HG02970 (cell line): ENCODE data around the gene RRAS2.

Experiments used
- ATAC-seq: cut with Tn5 transposase; IDR thresholded peaks from one replicate; pipeline ENCODE4 v1.9.1; 2021; ENCODE audit warnings: mild to moderate bottlenecking, moderate library complexity, moderate number of reproducible peaks; ENCODE audit not compliant: unreplicated experiment, low FRiP score

Gene RRAS2

DNA sequence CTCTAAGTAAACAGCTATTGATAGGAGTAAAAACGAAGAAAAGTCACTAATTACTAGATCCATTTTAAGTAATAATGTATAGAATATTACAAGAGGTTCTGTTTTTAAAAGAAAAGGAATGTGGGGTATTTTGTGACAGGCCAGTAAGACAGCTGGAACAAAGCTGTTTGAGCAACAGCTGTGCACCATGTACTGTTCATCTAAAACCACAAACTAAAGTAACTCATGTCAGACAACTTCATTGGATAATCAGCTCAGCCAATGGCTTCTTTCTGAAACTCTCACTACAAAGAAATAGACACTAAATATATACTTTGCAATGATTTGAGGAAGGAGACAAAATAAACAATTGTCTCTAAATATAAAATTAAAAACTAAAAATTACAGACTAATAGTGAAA is 16.1 kb downstream of the RRAS2 start:
- no peak for ATAC-seq

DNA sequence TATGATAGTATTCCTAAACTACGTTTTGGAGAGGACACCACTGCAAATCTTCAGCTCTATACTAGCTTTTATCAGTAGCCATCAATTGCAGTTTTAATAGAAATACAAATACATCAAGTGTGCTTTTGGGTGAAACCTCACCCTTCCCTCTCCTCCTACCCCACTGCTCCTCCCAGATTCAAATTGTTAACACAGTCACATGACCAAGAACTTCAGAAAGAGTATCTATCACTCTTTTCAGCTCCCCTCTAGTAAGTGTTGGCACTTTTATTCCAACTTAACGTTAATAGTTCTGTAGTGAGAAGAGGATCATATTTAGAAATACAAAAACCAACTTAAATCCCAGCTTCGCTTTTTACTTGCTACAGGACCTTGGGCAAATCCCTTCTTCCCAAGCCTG is 17.0 kb downstream of the RRAS2 start:
- no peak for ATAC-seq

DNA sequence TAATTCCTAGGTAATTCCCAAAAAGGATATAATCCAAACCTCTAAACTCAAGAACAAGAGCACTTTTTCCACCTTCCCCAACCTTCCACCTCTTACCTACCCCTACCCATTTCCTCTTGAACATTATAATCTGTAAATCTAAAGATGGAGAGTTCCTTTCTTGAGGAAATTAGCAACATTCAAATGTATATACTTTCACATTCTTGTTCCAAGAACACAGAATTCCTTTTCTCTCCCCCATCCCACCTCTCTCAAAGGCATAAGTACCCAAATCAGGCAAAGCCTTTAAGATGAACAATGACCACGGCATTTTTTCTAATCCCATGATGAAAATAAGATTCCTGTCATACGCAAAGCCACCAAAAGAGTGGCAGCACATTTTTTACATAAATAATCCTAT is 18.3 kb downstream of the RRAS2 start:
- no peak for ATAC-seq

DNA sequence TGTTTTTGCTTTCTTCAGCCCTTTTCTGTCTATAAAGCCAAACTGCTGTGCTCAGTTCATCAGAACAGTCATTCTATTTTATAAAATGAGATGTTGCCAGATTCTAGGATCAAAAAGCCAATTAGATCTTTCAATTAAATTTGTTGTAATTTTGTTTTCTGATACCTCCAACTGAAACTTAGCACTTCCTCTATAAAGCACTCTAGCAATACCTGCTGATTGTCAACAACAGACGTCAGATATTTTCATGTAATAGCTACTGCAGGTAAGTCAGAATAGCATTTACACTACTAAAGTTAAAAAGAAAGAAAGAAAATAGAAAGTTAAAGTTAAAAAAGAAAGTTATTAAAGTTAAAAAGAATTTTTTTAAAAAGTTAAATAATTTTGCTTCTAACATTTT is 19.6 kb downstream of the RRAS2 start:
- no peak for ATAC-seq

DNA sequence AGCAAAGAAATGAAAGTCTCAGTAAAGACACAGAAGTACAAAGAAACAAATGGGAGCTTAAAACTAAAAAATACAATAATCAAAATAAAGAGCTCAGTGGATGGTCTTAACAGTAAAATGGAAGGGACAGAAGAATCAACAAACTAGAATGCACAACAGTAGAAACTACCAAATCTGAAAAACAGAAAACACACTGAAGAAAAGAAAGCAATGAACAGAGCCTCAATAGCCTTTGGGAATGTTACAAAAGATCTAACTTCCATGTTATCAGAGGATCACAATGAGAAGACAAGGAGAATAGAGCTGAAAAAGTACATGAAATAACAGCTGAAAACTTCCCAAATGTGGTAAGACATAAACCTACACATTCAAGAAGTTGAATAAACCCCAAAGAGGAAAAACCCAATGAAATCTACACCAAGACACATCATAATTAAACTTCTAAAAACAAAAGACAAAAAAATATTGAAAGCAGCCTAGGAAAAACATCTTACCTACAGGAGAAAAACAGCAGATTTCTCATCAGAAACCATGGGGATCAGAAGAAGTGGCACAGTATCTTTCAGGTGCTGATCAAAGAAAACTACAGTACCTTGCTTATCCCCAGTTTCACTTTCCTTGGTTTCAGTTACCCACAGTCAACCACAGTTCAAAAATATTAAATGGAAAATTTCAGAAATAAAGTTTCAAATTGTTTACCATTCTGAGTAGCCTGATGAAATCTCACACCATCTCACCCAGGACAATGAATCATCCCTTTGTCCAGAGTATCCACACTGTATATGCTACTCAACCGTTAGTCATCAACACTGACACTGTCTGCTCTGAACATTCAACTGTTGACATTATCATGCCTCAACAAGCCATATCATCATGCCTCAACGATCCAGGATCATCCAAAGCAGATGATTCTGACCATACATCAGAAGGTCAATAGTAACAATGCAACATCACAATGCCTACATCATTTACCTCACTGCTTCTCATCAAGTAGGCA is 22.2 kb downstream of the RRAS2 start:
- ATAC-seq, result no peak

DNA sequence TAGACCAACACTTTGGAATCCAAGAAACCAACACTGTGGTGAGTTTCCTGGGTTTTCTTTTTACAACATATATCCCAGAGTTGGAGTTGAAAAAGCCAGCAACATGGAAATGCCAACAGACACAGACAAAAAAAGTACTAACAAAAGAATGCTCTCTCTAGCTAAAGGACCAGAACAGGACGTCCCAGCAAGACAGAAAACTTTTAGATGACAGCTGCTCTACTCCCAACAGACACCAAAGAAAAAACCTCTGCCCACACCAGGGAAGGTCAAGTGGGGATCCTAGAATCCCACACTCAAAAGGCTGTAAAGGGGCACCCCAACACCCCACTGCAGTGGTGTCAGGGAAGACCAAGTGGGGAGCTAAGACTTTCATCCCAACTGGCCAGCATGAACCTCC is 23.3 kb downstream of the RRAS2 start:
- ATAC-seq, result no peak

DNA sequence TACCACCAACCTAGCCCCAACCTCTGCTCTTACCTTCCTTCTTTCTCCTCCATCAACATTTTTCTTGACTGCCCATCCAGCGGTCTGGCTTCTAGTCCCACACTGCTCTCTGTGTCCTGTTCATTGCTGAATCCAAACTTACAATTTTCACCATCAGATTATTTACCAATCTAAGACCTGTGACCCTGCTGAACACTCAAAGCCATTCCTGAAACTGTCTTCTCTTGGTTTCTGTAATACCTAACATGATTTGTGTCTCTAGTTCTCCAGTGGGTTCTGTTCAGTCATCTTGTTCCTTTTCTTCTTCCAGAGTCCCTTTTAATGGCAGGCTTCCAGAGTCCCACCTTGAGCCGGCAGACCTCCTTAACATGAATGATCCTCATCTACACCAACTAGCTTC is 24.1 kb downstream of the RRAS2 start:
- no peak for ATAC-seq

DNA sequence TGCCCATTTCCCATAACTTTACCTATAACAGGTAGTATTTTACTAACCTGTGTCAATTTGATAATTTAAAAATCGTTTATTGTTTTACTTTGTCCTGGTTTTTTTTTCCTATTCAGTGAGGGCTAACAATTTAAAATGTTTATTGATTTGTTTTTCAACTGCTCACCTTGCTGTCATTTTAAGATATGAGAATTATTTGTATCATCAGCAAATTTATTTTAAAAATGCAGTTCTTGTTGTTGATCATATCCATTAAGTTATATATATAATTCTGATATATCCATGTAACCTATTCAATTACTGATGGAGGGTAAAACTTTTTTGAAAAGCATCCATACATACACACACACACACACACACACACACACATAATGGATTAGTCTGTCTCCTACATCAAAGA is 24.8 kb downstream of the RRAS2 start:
- ATAC-seq, result no peak

DNA sequence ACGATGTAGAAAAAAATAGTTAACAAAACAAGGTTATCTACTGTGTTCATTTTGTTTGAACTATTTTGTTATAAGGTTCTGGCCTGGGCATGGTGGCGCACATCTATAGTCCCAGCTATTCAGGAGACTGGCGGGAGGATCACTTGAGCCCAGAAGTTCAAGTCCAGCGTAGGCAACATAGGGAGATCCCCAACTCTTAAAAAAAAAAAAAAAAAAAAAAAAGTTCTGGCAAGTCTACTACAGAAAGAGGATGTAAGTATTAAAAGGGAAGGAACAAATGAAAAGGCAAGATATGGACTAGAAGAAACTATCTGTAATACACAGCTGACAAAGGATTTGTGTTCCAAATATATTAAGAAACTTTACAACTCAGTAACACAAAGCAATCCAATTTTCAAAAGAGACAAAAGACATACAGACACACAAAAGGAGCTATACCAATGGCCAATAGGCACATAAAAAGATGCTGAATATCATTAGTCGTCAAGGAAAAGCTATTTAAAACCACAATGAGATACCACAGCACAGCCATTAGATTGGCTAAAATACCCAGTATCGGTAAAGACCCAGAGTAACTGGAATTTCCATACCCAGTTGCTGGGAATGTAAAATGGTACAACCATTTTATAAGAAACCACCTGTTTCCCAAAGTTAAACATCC is 27.4 kb downstream of the RRAS2 start:
- ATAC-seq, result no peak

DNA sequence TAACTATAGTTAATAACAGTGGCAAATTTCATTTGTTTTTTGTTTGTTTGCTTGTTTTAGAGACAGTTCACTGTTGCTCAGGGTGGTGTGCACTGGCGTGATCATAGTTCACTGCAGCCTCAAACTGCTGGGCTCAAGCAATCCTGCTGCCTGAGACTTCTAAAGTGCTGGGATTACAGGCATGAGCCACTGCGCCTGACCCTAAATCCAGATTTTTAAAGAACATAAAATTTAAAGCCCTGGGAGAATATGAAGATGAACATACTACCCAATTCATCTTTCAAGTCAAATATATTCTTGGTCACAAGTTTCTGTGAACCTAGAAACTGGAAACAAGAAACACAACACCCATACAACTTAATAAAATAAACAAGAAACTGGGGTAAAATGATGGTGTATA is 28.1 kb downstream of the RRAS2 start:
- ATAC-seq, result no peak

DNA sequence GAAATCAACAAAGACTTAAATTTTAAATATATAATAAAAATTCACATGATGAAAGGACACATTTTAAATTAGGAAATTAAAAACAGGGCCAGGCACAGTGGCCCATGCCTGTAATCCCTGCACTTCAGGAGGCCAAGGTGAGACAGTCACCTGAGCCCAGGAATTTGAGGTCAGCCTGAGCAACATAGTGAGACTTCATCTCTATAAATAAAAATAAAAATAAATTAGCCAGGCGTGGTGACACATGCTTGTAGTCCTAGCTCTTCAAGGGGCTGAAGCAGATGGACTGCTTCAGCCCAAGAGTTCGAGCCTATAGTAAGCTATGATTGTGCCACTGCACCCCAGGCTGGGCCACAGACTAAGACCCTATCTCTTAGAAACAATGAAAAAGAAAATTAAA is 29.3 kb downstream of the RRAS2 start:
- ATAC-seq, result no peak

DNA sequence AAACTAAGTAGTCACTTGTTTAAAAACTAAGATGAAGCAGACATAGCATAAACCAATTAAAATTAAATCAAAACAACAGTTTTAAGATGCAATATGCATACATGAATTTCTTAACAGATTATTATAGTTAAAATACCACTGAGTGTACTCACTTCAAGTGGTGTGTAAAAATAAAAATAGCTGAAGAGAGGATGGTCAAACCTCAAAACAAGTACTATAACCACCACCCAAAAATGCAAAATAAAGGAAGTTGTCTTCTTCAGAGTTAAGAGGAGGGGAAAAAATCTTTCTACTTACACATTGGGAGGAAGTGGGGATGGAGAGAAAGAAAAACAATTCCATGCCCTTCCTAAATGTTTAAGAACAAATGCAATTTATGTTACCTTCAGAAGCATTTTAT is 31.9 kb downstream of the RRAS2 start:
- ATAC-seq, result no peak

DNA sequence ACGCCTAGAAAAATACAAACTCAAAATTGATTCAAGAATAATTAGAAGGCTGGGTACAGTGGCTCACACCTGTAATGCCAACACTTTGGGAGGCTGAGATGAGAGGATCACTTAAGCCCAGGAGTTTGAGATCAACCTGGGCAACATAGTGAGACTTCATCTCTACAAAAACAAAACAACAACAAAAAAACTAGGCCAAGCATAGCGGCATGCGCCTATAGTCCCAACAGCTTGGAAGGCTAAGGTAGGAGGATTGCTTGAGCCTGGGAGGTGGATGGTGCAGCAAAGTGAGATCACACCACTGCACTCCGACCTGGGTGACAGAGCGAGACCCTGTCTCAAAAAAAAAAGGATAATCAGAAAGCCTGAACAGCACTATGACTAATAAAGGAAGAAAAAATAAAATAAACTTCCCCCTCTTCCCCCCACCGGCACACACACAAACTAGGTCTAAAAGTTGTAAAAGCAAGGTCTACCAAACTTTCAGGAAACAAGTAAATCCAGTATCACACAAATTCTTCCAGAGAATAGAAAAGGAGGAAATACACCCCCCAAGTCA is 35.8 kb downstream of the RRAS2 start:
- no peak for ATAC-seq

DNA sequence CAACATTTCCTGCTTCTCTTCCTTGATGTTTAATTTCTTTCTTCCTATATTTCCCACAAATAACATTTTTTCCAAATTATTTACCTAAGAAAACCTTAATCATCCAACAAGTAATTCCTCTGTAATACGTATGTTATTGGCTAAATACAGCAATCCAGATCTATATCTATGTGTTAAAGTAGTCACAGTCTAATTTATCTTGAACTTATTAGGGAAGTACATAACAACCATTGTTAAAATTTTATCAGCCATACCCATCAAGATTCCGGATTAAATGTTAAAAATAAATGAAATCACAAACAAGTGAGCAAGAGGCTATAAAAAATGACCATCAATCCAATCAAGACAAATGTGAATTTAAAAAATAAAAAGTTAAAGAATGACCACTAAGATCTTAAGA is 36.5 kb downstream of the RRAS2 start:
- no peak for ATAC-seq

DNA sequence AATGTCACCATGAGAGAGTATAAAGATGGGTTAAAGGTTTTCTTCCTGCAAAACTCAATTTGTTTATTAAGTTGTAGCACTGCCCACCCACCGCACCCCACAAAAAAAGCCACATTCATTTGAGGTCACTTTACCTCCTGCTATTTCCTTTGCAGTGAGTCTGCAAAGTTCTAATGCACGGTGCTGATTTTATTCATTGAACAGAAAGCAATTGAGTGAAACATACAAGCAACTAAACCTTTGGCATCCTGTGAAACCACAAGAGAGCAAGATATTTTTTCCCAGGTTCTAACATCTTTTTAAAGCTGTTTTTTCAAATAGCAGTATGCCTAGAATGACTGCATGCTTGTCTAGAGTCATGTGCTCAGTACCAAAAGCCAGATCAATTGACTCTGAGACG is 39.0 kb downstream of the RRAS2 start:
- ATAC-seq, result no peak

DNA sequence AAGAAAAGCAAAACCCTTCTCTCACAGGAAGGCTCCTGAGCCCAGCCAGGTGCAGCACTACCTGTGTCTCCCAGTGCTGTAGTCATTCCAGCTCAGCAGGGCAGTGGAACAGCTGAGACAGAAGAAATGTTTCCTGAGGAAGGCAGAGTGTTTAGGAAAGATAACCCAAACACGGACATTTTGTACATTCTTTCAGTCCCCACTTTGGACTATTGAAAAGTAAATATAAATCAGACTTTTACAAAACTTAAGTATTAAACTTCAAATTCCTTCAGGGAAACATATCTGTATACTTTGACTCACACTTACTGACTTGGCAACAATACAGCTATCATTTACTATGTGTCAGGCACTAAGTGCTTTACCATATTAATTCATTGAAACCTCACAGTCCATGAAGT is 40.4 kb downstream of the RRAS2 start:
- ATAC-seq, result no peak

DNA sequence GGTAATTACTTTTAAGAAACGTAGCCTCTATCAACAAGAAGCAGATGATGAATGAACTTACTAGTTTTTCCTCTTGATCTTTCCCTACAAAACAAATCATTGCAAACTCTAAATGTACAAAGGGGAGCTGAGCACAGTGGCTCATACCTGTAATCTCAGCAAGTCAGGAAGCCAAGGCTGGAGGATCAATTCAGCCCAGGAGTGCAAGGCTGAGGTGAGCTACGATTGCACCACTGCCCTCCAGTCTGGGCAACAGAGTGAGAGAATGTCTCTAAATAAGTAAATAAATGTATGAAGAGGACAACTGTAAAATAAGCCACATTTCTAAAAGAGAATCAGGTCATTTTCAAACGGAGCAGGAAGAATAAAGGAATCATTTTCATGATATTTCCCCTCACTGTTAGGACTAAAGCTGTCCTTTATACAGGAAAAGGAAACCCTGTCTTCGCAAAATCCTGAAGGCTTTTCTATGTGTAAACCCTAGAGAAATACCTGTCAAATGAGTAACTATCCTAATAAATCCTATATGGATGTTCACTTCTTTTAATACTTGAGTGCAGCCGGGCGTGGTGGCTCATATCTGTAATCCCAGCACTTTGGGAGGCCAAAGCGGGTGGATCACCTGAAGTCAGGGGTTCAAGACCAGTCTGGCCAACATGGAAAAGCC is 41.2 kb downstream of the RRAS2 start:
- no peak for ATAC-seq

DNA sequence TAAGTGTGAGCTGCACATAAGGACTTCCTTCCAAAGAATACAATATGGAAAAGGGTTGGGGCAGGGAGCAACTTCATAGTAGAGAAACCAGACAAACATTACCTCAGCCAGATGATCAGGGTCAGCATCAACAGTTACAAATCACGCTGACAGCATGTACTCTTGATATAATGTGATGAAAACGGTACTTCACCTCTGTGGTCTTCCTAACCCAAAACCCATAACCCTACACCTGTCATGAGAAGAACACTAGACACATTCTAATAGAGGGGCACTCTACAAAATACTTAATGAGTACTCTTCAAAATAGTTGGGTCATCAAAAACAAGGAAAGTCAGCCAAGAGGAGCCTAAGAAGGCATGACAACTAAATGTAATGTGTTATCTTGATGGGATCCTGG is 43.9 kb downstream of the RRAS2 start:
- no peak for ATAC-seq

DNA sequence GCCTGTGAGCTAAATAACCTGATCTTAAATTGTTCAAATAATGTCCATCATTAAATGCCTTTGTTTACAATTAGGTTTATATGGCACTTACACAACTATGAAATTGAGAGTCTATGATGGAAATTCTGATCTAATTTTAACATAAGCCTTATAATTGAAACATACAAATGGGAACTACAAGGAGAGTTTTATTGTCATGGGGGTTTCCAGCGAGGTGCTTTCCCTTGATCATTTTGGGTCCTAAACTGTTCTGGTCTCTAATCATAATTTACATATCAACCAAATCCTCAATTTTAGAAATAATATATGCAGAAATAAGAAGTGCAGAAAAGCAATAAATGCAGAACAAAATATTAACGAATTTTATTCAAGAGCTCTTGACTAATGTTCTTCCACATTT is 44.9 kb downstream of the RRAS2 start:
- no peak for ATAC-seq

DNA sequence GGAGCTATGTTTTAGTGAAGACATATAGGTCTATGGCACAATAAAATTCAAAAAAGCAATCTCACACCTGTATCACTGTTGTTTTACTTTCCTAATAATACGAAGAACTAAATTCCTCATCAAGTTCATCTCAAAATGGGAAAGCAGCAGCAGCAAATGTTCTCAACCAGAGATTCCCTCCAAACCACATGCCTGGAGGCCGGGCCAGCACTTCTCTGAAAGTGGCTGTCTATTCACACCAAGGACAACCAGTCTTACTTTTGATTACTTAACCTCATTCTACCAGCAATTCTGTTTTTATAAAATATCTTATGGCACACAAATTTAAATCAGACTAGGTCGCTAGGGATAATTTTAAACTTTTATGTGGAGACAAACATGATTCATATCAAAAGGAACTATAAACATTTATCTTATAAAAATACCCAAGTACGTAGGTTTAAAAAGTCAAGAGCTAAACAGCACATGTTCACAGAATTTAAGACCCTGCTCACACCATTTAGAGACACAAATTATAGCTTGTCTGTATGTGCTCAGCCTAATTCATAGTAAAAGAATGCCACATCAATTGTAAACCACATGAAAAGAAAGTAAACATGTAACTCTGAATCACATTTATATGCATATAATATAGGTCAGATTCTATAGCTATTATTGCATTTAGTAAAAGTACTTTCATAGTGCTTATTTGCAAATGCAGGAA is 46.1 kb downstream of the RRAS2 start:
- no peak for ATAC-seq
